ENCODE data around the gene ENPP1. TPM values are rescaled to one million over a fixed set of nuclear protein-coding genes. Genes with fewer than 3 reads are reported as not detected.

Gene ENPP1
- total and polyA plus RNA-seq, 8 donors: 4.8 to 46.6 (median 18.7) TPM

DNA sequence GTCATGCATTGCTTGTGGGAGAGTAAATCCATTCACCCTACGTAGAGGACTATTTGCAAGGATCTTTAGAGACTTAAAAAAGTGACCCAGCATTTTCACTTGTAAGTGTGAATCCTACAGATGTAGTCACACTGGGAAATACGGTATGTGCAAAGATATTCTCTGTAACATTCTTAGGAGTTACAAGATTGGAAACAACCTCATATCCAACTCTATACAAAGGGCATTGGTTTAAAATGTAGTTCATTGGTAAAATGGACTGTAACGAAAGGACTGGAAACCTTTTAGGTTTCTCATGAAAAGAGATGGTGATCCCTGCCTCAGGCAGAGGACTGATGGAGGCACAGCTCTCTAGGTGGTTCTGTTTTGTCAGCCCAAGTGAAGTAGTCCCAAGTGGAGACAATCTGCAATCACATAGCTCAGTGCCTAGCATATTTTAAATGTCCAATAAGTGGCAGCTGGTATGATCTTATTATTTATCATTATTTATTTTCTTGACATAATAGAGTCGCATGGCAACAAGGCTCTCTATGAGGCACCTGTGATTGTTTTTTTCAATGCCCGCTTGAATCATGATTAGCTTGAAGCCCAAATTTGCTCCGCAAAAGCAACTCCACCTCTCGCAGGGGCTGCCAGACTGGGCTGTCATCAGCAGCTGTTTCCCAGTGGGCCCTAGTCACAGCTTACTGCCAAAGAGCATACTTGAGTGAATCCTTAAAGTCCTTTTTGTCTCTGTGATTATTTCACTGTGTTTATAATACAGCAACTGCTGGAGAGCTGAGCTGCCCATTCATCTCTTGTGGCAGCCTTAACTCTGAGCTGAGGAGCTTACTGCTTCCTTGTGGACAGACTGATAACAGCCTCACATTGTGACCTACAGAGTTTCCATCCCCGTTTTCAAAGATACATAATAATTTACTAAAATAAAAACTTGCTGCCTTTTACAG, 19.8 kb upstream of the ENPP1 start:
- no peak overlapping the region for H3K4me3 ChIP-seq
- intact Hi-C loops (cut with DNase I): loop anchor here in 1 of 3 donors (10.0 kb wide), 1 partner anchor 127 kb away; no protein-coding TSS in a partner anchor
- H3K27me3 ChIP-seq: no peaks in the 10 kb centered on the region
- no peaks in the 10 kb centered on the region for H3K9me3 ChIP-seq
- TF ChIP-seq, protein P1, sequence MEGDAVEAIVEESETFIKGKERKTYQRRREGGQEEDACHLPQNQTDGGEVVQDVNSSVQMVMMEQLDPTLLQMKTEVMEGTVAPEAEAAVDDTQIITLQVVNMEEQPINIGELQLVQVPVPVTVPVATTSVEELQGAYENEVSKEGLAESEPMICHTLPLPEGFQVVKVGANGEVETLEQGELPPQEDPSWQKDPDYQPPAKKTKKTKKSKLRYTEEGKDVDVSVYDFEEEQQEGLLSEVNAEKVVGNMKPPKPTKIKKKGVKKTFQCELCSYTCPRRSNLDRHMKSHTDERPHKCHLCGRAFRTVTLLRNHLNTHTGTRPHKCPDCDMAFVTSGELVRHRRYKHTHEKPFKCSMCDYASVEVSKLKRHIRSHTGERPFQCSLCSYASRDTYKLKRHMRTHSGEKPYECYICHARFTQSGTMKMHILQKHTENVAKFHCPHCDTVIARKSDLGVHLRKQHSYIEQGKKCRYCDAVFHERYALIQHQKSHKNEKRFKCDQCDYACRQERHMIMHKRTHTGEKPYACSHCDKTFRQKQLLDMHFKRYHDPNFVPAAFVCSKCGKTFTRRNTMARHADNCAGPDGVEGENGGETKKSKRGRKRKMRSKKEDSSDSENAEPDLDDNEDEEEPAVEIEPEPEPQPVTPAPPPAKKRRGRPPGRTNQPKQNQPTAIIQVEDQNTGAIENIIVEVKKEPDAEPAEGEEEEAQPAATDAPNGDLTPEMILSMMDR (IDR thresholded peaks at IDR 0.05): no peak
- peak overlapping the region in 1 of 4 donors; percentile 33 for H3K27ac ChIP-seq
- DNase-seq (peak in 2 of 6 donors; percentile 9 to 27), FAIRE-seq (no peak), ATAC-seq (peak; percentile 73 to 86 (median 84))
- peaks cover 3 to 12% (median 4%) of the 10 kb centered on the region in 3 donors for H3K4me1 ChIP-seq
- WGBS, 2 donors: 45 to 48% methylated on average over 8 of the region's 8 CpGs
- H3K36me3 ChIP-seq: no peaks in the 10 kb centered on the region

DNA sequence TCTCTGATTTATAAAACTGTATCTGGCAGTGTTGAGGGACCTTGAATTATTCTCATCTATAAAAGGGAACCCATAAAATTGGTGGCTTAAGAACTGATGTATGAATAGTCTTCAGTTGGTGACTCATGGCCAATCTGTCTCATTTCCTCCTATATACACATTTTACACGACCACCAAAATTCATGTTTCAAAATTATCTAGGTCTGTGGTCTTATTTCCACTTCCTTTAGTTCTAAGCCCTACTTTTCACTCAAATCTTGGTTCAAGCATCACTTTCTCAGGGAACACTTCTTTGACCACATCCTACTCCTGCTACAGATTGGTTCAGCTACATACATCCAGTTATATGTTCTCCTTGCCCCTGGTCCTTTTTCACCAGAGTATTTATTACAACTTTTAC, 18.6 kb upstream of the ENPP1 start:
- DNase-seq (no peak), ATAC-seq (no peak), FAIRE-seq (no peak)
- Histone ChIP-seq H3K9me3 (no peaks in the 10 kb centered on the region), H3K4me3 (no peak overlapping the region), H3K27me3 (no peaks in the 10 kb centered on the region), H3K27ac (no peak overlapping the region), H3K36me3 (no peaks in the 10 kb centered on the region), H3K4me1 (peaks cover 3 to 12% (median 4%) of the 10 kb centered on the region in 3 donors)
- TF ChIP-seq, protein P1 (IDR thresholded peaks at IDR 0.05): no peak
- intact Hi-C loops (cut with DNase I): loop anchor here in 1 of 3 donors (10.0 kb wide), 1 partner anchor 126 kb away; no protein-coding TSS in a partner anchor
- 56 to 65% methylated on average over 1 of the region's 1 CpG for WGBS, 2 donors

GRCh38 chr6:131791476-131791875, 16.3 kb upstream of the ENPP1 start:
- no peaks in the 10 kb centered on the region for H3K9me3 ChIP-seq
- no peak overlapping the region for H3K27ac ChIP-seq
- H3K4me1 ChIP-seq: peaks cover 3 to 12% (median 4%) of the 10 kb centered on the region in 3 donors
- DNase-seq: no peak
- FAIRE-seq: no peak
- H3K4me3 ChIP-seq: no peak overlapping the region
- TF ChIP-seq, protein P1 (IDR thresholded peaks at IDR 0.05): no peak
- no peaks in the 10 kb centered on the region for H3K27me3 ChIP-seq
- no peak for ATAC-seq
- 76 to 78% methylated on average over 5 of the region's 5 CpGs for WGBS, 2 donors
- intact Hi-C loops (cut with DNase I): no loop called here
- no peaks in the 10 kb centered on the region for H3K36me3 ChIP-seq

DNA sequence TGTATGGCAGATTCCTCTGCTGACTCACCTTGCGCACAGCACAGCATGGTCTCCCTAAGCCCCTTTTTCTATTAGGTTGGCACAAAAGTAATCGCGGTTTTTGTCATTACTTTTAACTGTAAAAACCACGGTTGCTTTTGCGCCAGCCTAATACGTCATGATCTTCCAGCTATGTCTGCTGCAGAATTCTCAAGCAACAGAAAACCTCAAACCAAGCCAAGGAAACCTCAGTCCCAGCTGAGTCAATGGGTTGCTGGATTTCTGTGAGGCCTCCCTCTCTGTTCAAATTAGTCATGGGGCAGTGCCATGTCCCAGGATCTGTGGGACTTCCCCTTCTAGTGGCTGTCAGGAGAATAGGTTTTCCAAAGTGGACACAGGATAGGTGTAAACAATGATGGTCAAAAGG, 15.7 kb upstream of the ENPP1 start:
- no peak for ATAC-seq
- WGBS, 2 donors: 90 to 92% methylated on average over 6 of the region's 6 CpGs
- TF ChIP-seq, protein P1 (IDR thresholded peaks at IDR 0.05): no peak
- Histone ChIP-seq H3K9me3 (no peaks in the 10 kb centered on the region), H3K4me3 (no peak overlapping the region), H3K36me3 (no peaks in the 10 kb centered on the region), H3K27ac (no peak overlapping the region), H3K27me3 (no peaks in the 10 kb centered on the region), H3K4me1 (peaks cover 0 to 8% (median 3%) of the 10 kb centered on the region in 3 donors)
- intact Hi-C loops (cut with DNase I): no loop called here
- no peak for DNase-seq
- FAIRE-seq: no peak

DNA sequence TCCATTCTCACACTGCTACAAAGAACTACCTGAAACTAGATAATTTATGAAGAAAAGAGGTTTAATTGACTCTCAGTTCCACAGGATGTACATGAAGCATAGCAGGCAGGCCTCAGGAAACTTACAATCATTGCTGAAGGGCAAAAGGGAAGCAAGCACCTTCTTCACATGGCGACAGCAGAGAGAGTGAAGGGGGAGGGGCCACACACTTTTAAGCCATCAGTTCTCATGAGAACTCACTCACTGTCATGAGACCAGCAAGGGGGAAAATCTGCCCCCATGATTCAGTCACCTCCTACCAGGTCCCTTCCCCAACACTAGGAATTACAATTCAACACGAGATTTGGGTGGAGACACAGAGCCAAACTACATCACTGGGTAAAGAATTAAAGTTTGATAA, 12.5 kb upstream of the ENPP1 start:
- H3K4me1 ChIP-seq: no peaks in the 10 kb centered on the region
- FAIRE-seq: no peak
- TF ChIP-seq, protein P1 (IDR thresholded peaks at IDR 0.05): no peak
- no peak for DNase-seq
- H3K9me3 ChIP-seq: no peaks in the 10 kb centered on the region
- H3K27me3 ChIP-seq: no peaks in the 10 kb centered on the region
- no peak overlapping the region for H3K27ac ChIP-seq
- ATAC-seq: no peak
- no peak overlapping the region for H3K4me3 ChIP-seq
- intact Hi-C loops (cut with DNase I): no loop called here
- WGBS, 2 donors: 77 to 83% methylated on average over 2 of the region's 2 CpGs
- no peaks in the 10 kb centered on the region for H3K36me3 ChIP-seq
